ENCODE results near the gene UBE2R2.
A peak's percentile ranks its signal among the peaks of the same experiment; 100 is the strongest.

Gene UBE2R2

DNA sequence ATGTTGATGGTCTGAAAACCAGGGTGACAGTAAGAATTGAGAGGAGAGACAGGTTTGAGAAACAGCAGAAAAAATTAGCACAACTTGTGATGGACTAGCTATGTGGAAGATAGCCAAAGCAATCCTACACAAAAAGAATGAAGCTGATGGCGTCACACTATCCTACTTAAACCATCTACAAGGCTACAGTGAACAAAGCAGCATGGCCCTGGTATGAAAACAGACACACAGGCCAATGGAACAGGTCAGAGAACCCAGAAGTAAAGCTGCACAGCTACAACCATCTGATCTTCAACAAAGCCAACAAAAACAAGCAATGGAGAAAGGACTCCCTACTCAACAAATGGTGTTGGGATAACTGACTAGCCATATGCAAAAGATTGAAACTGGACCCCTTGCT lies 7.5 kb upstream of the UBE2R2 start:
- TF ChIP-seq, protein P1, sequence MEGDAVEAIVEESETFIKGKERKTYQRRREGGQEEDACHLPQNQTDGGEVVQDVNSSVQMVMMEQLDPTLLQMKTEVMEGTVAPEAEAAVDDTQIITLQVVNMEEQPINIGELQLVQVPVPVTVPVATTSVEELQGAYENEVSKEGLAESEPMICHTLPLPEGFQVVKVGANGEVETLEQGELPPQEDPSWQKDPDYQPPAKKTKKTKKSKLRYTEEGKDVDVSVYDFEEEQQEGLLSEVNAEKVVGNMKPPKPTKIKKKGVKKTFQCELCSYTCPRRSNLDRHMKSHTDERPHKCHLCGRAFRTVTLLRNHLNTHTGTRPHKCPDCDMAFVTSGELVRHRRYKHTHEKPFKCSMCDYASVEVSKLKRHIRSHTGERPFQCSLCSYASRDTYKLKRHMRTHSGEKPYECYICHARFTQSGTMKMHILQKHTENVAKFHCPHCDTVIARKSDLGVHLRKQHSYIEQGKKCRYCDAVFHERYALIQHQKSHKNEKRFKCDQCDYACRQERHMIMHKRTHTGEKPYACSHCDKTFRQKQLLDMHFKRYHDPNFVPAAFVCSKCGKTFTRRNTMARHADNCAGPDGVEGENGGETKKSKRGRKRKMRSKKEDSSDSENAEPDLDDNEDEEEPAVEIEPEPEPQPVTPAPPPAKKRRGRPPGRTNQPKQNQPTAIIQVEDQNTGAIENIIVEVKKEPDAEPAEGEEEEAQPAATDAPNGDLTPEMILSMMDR (IDR thresholded peaks at IDR 0.05; ENCODE audit: control insufficient read depth, insufficient read depth, low read depth, low read length, missing control alignments) = no peak
- H3K4me3 ChIP-seq (ENCODE audit: control insufficient read depth, low read depth, low read length) = no peak overlapping the region
- no peak for DNase-seq (ENCODE audit: low read depth)

GRCh38 chr9:33813712-33814641 lies 3.0 kb upstream of the UBE2R2 start:
- DNase-seq (ENCODE audit: low read depth) = peak; percentile 44
- H3K4me3 ChIP-seq (ENCODE audit: control insufficient read depth, low read depth, low read length) = no peak overlapping the region
- TF ChIP-seq, protein P1 (IDR thresholded peaks at IDR 0.05; ENCODE audit: control insufficient read depth, insufficient read depth, low read depth, low read length, missing control alignments) = peak; percentile 55

DNA sequence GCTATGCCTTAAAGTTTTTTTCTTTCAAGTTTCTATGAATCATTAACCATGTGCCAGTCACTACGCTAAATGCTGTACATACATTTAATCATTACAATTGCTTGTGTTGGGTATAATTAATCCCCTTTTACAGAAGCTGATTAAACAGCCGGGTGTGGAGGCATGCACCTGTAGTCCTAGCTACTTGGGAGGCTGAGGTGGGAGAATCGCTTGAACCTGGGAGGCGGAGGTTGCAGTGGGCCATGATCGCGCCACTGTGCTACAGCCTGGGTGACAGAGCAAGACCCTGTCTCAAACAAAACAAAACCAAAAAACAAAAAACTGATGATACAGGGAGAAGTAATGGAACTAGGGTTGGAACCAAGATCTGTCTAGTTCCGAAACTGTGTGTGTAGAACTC lies 1.2 kb upstream of the UBE2R2 start:
- TF ChIP-seq, protein P1 (IDR thresholded peaks at IDR 0.05; ENCODE audit: control insufficient read depth, insufficient read depth, low read depth, low read length, missing control alignments) = no peak
- DNase-seq (ENCODE audit: low read depth) = no peak
- no peak overlapping the region for H3K4me3 ChIP-seq (ENCODE audit: control insufficient read depth, low read depth, low read length)

- H3K4me3 ChIP-seq (ENCODE audit: control insufficient read depth, low read depth, low read length) = peak overlapping the region; percentile 99
- TF ChIP-seq, protein P1 (IDR thresholded peaks at IDR 0.05; ENCODE audit: control insufficient read depth, insufficient read depth, low read depth, low read length, missing control alignments) = peak; percentile 26
- peak; percentile 18 for DNase-seq (ENCODE audit: low read depth)
Observed at GRCh38 chr9:33817327-33818166, 587 bp downstream of the UBE2R2 start.

DNA sequence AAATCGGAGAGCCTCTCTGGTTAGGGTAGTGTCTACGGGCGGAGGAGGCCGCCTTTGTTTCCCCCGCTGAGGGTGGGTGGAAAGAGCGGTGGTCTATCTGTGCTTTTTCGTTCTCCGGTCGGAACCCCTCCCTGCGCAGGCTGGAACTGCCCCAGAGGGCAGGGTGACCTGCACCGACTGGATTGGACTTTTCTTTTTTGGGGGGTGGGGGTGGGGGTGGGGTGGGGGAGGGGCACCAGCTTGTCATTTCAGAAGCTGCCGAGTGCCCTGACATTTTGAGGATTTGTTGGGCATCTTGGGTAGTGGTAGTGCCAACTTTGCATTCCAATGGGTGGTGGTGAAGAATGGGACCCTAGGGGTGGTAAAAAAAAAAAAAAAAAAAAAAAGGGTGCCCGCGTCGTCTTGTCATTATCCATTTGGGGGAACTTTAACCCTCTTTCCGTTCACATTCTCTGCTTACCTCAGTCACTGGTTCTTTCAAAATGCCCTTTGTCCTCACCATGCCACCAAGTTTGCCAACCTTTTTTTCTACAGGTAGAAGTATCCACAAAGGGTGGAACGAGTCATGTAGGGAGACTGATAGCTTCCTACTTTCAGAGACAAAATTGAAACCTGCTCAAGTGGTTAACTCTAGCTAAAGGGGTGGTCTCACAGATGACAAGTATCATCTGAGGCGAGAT lies 1.3 kb downstream of the UBE2R2 start:
- DNase-seq (ENCODE audit: low read depth) = no peak
- TF ChIP-seq, protein P1 (IDR thresholded peaks at IDR 0.05; ENCODE audit: control insufficient read depth, insufficient read depth, low read depth, low read length, missing control alignments) = no peak
- peak overlapping the region; percentile 99 for H3K4me3 ChIP-seq (ENCODE audit: control insufficient read depth, low read depth, low read length)

DNA sequence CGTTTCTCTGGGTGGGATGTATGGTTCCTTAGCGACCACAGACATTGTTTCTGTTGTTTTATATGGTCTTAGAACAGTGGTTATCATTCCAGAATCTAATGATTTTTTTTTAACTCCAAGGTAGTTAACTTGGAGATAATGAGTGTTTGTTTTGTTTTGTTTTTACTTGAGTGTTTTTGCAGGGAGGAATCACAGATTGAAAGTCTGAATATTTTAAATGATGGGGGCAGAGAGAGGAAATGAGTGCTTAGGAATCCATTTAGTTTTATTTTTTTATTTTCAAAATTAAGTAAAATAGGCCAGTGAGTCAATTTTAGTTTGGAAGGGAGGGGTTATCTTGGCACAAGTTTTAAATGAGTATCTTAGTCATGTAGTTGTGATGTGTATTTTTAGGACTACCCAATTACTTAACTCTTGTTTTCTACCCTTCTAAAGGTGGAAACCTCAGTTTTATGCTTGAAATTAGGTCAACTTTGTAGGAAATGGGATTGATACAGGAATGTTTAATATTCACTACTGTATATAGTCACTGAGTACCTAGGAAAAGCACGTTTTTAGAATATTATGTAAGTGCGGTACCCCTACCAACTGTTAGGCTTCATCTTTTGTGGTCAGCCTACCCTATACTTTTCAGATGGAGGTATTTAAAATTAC lies 2.0 kb downstream of the UBE2R2 start:
- TF ChIP-seq, protein P1 (IDR thresholded peaks at IDR 0.05; ENCODE audit: control insufficient read depth, insufficient read depth, low read depth, low read length, missing control alignments) = no peak
- DNase-seq (ENCODE audit: low read depth) = peak; percentile 7

More for the DNA sequence above, 2.0 kb downstream of the UBE2R2 start:
- peak overlapping the region; percentile 99 for H3K4me3 ChIP-seq (ENCODE audit: control insufficient read depth, low read depth, low read length)

Measured in AG09309 (cell line).